Smooth muscle cell of the coronary artery (primary cell): Measurements from ENCODE around the gene ANKRD50. TPM values are rescaled to one million over a fixed set of nuclear protein-coding genes. Genes with fewer than 3 reads are reported as not detected.

Experiments used
- total RNA-seq: library from RNA; depleted of rRNA; stranded (reverse); fragments of >200 nt; gene quantifications from 2 replicates; pipeline ENCODE4 v1.2.3, GENCODE V29; 2014; ENCODE audit warnings: low replicate concordance

Gene ANKRD50, protein sequence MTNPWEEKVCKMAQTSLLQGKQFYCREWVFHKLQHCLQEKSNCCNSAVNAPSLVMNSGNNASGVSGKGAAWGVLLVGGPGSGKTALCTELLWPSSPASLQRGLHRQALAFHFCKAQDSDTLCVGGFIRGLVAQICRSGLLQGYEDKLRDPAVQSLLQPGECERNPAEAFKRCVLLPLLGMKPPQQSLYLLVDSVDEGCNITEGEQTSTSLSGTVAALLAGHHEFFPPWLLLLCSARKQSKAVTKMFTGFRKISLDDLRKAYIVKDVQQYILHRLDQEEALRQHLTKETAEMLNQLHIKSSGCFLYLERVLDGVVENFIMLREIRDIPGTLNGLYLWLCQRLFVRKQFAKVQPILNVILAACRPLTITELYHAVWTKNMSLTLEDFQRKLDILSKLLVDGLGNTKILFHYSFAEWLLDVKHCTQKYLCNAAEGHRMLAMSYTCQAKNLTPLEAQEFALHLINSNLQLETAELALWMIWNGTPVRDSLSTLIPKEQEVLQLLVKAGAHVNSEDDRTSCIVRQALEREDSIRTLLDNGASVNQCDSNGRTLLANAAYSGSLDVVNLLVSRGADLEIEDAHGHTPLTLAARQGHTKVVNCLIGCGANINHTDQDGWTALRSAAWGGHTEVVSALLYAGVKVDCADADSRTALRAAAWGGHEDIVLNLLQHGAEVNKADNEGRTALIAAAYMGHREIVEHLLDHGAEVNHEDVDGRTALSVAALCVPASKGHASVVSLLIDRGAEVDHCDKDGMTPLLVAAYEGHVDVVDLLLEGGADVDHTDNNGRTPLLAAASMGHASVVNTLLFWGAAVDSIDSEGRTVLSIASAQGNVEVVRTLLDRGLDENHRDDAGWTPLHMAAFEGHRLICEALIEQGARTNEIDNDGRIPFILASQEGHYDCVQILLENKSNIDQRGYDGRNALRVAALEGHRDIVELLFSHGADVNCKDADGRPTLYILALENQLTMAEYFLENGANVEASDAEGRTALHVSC (N-terminal part only)
- 44.1 and 76.4 TPM in 2 replicates for total RNA-seq

DNA sequence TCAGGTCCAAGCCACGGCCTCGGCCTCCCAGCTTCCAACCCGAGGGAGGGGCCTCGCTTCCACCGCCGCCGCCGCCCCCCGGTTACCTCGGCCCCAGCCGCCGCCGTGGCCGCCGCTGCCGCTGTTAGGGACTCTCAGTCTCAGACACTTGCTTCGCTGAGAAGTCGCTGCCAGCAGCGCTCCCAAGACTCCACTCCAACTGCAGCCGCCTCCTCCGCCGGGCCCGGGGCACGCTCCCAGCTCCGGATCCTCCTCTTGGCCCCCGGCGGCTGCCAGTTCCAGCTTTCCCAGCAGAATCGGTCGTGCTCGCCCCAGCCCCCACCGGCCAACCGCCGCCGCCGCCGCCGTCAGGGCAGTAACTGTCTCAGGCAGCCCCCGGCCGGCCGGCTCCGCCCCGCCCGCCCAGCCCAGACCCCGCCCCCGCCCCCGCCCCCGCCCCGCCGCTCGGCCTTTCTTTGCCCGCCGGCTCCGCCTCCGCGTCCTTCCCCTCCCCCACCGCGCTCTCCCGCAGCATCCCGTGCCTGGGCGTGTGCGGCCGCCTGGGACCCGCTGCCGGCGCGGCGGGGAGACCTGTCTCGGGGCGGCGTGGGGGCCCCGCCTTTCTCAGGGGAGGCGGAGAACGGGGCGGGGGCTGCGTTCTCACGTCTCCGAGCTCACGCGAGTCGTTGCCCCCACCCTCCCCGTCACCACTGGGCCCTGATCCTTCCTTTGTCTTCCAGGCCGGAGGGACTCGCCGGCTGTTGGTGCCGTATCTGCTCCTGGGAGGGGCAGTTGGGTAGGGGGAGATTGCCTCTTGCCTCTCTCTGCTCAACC lies at the start of gene ANKRD50:
TSS of gene ANKRD50 (minus strand) at position 361 of the 813 bp plus-strand sequence. CDS start 2,221 bp downstream, outside the sequence.

